Kidney tubule cell (primary cell): ENCODE measurements around the gene ZXDC.
A peak's percentile ranks its signal among the peaks of the same experiment; 100 is the strongest.

Source experiments
- DNase-seq: peaks from one replicate; pipeline ENCODE4 v3.0.0-alpha.2; 2018; ENCODE audit warnings: low spot score

Gene ZXDC

GRCh38 chr3:126394179-126394976 is 81.3 kb downstream of the ZXDC start, which contains the start of gene CFAP100:
Gene CFAP100, plus strand, starts transcription at chr3:126394909. Its CDS starts 1,092 bp downstream, at chr3:126396001.
- peak; percentile 17 for DNase-seq

GRCh38 chr3:126393563-126393962 is 82.1 kb downstream of the ZXDC start:
- DNase-seq: no peak

- no peak for DNase-seq
Measured at GRCh38 chr3:126392246-126392645, 83.4 kb downstream of the ZXDC start.

GRCh38 chr3:126391631-126392030 is 84.1 kb downstream of the ZXDC start:
- no peak for DNase-seq

- no peak for DNase-seq
Measured at GRCh38 chr3:126390751-126391150, 84.9 kb downstream of the ZXDC start.

- no peak for DNase-seq
Measured at GRCh38 chr3:126390201-126390600, 85.5 kb downstream of the ZXDC start.

- DNase-seq: no peak
Measured at GRCh38 chr3:126389794-126390146, 85.9 kb downstream of the ZXDC start.

- peak; percentile 88 for DNase-seq
Measured at GRCh38 chr3:126389112-126389793, 86.4 kb downstream of the ZXDC start.
